HG02678 (cell line): ENCODE data around the gene NME3.

Experiments
- ATAC-seq: cut with Tn5 transposase; IDR thresholded peaks from one replicate; pipeline ENCODE4 v1.9.1; 2021; ENCODE audit warnings: mild to moderate bottlenecking, moderate library complexity; ENCODE audit not compliant: unreplicated experiment

Gene NME3

DNA sequence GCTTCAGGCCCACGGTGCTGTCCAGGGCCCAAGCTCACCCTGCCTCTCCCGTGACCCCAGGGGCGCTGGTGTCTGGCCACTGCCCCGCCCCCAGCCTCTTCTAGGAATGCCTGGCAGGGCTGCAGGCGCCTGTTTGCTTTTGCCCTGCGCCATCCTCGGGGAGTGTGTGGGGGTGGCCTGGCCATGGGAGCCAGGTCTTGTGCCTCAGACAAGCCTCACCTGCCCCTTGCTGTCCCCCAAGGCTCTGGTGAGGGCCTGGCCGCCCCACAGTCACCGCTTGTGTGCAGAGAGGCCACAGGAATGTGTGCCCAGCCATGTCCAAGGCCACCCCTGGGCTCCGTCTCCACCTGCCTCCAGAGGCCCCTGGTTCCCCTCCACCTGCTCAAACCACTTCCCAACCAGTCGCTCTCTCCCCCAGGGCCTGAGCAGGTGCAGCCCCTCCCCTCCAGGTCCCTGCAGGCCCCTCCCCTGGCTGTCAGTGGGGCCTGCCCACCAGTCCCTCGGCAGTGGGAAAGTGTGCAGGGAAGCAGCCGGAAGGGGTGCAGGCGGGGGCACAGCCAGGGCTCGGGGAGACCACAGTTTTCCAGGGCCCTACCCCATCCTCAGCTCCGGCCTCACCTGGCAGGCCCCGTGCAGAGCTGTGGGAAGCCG, 23.0 kb upstream of the NME3 start:
- ATAC-seq, result no peak

DNA sequence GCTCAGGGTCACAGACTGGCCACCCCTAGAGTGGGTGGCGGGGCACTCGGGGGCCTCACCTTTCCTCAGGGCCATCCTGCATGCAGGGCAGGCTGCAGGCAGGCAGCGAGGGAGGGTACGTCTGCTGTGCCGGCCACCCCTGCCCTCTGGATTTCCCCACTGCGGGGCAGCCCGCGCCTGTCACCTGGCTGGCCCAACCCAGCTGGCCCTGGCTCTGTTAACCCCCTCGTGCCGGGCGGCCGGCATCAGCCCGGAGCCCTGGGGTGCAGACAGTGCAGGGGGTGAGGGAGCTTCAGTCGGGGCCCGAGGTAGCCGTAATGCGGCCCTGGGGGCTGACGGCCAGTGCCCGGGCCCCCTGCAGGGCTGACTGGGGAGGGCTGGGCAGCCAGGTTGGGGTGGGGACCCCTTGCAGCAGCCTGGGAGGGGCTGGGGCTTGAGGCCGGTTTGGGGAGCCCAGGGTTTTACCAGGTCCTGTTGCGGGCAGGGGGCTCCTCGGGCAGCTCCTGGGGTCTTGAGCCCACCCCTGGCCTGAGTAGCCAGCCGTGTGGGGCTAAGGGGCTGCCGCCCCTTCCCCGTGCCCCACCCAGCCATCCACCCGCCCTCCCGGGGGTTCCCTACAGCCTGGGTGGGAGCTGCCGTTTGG, 22.4 kb upstream of the NME3 start, which contains the start of gene IGFALS:
Gene IGFALS (minus strand): TSS at position 128 of the 643 bp plus-strand sequence. CDS start 53 bp downstream, at position 75.
- ATAC-seq, result no peak

DNA sequence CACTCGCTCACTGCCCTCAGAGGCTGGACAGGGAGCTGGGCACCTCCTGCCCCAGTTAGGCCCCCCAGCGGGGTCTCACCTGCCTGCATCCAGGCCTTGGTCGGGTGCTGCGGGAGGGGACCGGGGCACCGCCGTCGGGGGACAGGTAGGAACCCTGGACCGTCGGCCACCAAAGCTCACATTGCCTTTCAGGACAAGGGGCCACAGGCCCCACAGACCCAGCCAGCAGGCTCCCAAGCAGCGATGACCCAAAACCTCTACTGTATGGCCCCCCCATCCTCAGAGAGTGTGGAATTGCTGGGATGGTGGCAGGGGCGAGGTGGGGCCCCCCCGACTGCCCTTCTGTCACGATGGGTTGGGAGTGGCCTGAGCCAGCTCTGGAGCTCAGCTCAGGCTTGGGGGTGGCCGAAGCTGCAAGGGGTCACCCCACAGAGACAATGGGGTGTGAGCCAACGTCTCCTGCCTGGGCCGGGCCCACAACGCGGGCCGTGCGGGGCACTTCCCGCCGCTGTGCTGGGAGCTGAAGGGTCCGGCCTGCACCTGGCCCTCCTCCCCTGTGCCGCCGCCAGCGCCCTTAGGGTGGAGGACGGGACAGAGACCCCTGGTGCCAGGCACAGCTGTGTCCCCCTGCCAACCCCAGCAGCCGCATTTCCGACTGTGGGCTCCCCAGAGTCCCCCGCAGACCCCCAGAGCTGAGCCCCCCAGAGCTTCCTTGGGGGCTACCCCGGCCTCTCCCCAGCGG, 21.7 kb upstream of the NME3 start:
- no peak for ATAC-seq

DNA sequence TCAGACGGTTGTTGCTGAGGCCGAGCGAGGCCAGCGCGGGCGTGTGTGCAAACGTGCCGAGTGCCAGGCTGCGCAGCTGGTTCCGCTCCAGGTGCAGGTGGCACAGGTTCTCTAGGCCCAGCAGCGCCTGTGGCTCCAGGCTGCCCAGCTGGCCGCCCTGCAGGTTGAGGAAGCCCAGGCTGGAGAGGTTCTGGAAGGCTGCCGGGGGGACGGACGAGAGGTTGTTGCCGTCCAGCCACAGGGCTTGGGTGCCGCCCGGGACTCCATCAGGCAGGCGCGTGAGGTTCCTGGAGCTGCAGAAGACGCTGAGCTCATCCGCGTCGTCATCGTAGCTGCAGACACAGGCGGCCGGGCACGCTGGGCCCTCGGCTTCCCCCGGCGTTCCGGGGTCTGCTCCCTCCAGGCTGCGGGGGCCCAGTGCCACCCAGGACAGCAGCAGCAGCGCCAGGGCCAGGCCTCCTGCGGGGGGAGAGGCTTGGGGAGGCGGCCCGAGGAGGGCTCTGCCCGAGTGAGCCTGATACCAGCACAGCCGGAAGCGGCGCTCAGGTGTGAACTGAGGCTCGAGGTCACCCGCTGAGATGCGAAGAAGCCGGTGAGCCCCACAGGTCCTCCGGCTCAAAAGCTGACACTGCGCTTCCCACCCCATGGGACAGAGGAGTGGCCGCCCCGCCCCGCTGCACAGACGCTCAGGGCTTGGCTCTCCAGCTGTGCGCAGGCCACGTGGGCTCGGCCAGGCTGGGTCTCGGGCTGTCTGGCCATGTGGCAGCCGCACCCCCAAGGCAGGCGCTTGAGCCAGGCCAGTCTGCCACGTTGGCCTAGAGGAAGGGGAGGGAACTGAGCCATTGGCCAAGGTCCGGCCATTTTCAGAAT, 20.8 kb upstream of the NME3 start:
- no peak for ATAC-seq

- ATAC-seq, result no peak
These were observed 20.1 kb upstream of the NME3 start for GRCh38 chr16:1791256-1791942.

- ATAC-seq, result no peak
These were observed 19.4 kb upstream of the NME3 start for GRCh38 chr16:1790611-1791255.

- ATAC-seq, result no peak
These were observed 18.9 kb upstream of the NME3 start for GRCh38 chr16:1790261-1790610.

GRCh38 chr16:1789643-1790045, 18.3 kb upstream of the NME3 start:
- no peak for ATAC-seq

DNA sequence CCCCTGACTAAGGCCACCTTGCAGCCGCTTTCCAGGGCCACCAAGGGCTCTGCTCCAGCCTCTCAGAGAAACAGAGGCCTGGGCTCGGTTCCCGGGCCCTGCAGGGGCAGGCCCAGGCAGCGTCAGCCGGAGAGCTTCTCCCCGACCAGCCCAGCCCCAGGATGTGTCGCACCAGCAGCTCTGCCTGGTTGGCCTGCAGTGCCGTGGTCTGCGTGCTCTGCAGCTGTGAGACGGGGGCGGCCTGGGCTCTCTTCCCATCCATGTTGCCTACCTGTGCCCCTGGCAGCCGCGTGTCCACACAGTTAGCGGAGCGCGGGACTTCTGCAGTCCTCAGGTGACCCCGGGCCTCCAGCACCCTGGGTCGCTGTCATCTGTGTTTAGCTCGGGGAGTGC, 17.4 kb upstream of the NME3 start:
- no peak for ATAC-seq

DNA sequence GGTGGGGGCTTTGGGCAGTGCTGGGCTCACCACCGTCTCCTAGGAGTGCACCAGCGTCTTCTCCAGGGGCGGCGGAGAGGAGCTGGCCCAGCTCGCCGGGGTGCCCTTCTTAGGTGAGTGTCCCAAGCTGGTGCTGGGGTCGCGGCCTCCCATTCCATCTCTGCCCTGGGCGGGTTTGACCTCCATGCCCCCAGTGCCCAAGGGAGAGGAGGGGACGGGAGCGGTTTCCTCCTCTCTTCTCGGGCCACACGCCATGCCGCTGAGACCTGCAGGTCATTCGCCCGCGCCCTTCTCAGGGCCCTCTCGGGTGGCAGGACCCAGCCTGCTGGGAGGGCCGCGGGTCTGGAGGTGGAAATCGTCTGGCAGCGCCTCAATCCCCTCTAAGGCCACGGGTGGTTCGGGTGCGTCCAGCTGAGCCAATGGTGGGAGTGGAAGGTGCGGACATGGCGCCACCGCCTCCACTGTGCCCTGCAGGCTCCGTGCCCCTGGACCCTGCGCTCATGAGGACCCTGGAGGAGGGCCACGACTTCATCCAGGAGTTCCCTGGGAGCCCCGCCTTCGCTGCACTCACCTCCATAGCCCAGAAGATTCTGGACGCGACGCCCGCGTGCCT, 16.9 kb upstream of the NME3 start:
- no peak for ATAC-seq

GRCh38 chr16:1787322-1788094, 16.2 kb upstream of the NME3 start:
- no peak for ATAC-seq

DNA sequence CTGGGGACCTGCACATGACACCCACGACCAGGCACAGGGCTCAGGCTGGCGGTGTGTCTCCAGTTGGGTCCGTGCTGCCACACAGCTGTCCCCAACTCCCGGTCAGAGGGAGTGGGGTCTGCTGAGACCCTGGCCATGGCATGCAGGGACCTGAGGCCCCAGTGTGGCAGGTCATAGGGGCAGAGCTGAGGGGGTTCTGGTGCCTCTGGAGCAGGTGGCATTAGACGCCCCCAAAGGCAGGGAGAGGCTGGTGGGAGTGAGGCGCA, 15.6 kb upstream of the NME3 start:
- no peak for ATAC-seq

- ATAC-seq, result no peak
These were observed 15.1 kb upstream of the NME3 start for GRCh38 chr16:1786242-1787055.

GRCh38 chr16:1785846-1786170, 14.5 kb upstream of the NME3 start:
- no peak for ATAC-seq

- no peak for ATAC-seq
These were observed 13.9 kb upstream of the NME3 start for GRCh38 chr16:1784977-1785845.

- ATAC-seq, result peak; percentile 86
These were observed 11.3 kb upstream of the NME3 start, which contains the start of the genes NUBP2 and SPSB3 for GRCh38 chr16:1782408-1783264. Gene NUBP2, plus strand, starts transcription at chr16:1782960. Its CDS starts 61 bp downstream, at chr16:1783021. Gene SPSB3, minus strand, starts transcription at chr16:1782571. Its CDS starts 1,088 bp downstream, at chr16:1781483.
